Loucy (cell line): ENCODE data around the gene NKX1-1.

Source experiments
- H2AFZ ChIP-seq: fragments of 200-600 bp; sonication (generic); 2 replicates; pipeline ENCODE4 v1.6.0; 2016; ENCODE audit warnings: antibody characterized with exemption, mild to moderate bottlenecking, low read length, moderate library complexity
- H3F3A ChIP-seq: fragments of 200-600 bp; 2 replicates; pipeline ENCODE4 v1.6.0; 2016; ENCODE audit warnings: antibody characterized with exemption, low read depth, mild to moderate bottlenecking
- H3K27me3 ChIP-seq: fragments of 200-600 bp; sonication (generic); 2 replicates; pipeline ENCODE4 v1.6.1; 2014; ENCODE audit warnings: low read length, mild to moderate bottlenecking; ENCODE audit not compliant: insufficient read depth, poor library complexity, severe bottlenecking
- H3K36me3 ChIP-seq: fragments of 200-600 bp; sonication (generic); 2 replicates; pipeline ENCODE4 v1.6.1; 2016; ENCODE audit warnings: low read length; ENCODE audit not compliant: insufficient read depth
- H3K4me1 ChIP-seq: fragments of 200-600 bp; sonication (generic); 2 replicates; pipeline ENCODE4 v1.5.1; 2014; ENCODE audit warnings: low read length, mild to moderate bottlenecking; ENCODE audit not compliant: insufficient read depth, poor library complexity, severe bottlenecking
- H3K4me2 ChIP-seq: fragments of 200-600 bp; sonication (generic); 2 replicates; pipeline ENCODE4 v1.6.0; 2014; ENCODE audit warnings: antibody characterized with exemption, low read length, low read depth, mild to moderate bottlenecking; ENCODE audit not compliant: poor library complexity, severe bottlenecking
- H3K4me3 ChIP-seq: fragments of 200-600 bp; sonication (generic); 2 replicates; pipeline ENCODE4 v1.5.1; 2014; ENCODE audit warnings: low read length, mild to moderate bottlenecking, mixed read lengths; ENCODE audit not compliant: poor library complexity, severe bottlenecking
- H3K79me2 ChIP-seq: fragments of 200-600 bp; sonication (generic); 2 replicates; pipeline ENCODE4 v1.6.1; 2014; ENCODE audit warnings: low read length; ENCODE audit not compliant: insufficient read depth
- H3K9ac ChIP-seq: fragments of 200-600 bp; sonication (generic); 2 replicates; pipeline ENCODE4 v1.6.0; 2014; ENCODE audit warnings: mild to moderate bottlenecking, low read depth, low read length, moderate library complexity; ENCODE audit not compliant: poor library complexity, severe bottlenecking
- H3K9me2 ChIP-seq: fragments of 200-600 bp; sonication (generic); replicated peaks from 2 replicates; pipeline ENCODE4 v1.6.1; 2016; ENCODE audit warnings: low read depth, low read length, mixed read lengths
- H3K9me3 ChIP-seq: fragments of 200-600 bp; sonication (generic); 2 replicates; pipeline ENCODE4 v1.6.1; 2014; ENCODE audit warnings: mild to moderate bottlenecking, antibody characterized with exemption, low read length, low read depth; ENCODE audit not compliant: insufficient read depth
- H4K20me1 ChIP-seq: fragments of 200-600 bp; sonication (generic); 2 replicates; pipeline ENCODE4 v1.6.0; 2014; ENCODE audit warnings: antibody characterized with exemption, low read length, mild to moderate bottlenecking; ENCODE audit not compliant: insufficient read depth, poor library complexity, severe bottlenecking
- EZH2phosphoT487 ChIP-seq: fragments of 200-600 bp; IDR thresholded peaks from 2 replicates; pipeline ENCODE4 v1.6.1; 2018; ENCODE audit warnings: antibody characterized with exemption, mild to moderate bottlenecking, moderate library complexity, borderline replicate concordance
- TF ChIP-seq, protein P1 (sequence below): fragments of 200-600 bp; sonication (generic); conservative IDR thresholded peaks from 2 replicates; pipeline ENCODE4 v1.5.1; 2014; ENCODE audit warnings: mild to moderate bottlenecking, antibody characterized with exemption, low read length

NKX1-1 gene

DNA sequence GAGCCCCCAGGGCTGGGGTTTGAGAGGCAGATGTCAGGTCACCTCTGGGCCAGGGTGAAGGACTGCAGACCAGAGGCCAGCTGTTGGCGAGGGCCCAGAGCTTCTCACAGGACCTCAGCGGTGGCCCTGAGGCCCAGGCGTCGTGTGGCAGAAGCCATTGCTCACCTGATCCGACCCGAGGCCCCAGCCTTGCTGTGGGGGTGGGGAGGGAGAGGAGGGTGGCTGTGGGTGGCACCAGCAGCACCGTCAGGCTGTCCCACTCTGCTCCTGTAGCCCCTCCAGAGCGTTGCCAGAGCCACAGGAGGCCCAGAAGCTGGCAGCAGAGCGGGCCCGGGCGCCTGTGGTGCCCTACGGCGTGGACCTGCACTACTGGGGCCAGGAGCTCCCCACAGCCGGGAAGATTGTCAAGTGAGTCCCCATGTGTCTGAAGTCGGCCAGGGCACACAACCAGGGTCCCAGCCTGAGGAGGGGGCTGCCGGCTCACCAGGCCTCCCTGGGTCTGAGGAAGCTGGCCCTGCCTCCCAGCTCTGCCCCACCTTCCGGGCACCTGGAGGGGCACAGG lies 30.4 kb downstream of the NKX1-1 start:
- Histone ChIP-seq H3K9me2 (no peaks in the 10 kb centered on the region), H3F3A (no peaks in the 10 kb centered on the region), H2AFZ (no peak overlapping the region), H3K4me3 (no peak overlapping the region), H3K9ac (no peak overlapping the region), H3K4me2 (no peak overlapping the region), H3K27me3 (no peaks in the 10 kb centered on the region), H3K9me3 (no peaks in the 10 kb centered on the region), H4K20me1 (no peaks in the 10 kb centered on the region), H3K79me2 (no peaks in the 10 kb centered on the region), H3K36me3 (no peaks in the 10 kb centered on the region; the same call in 1 of the 2 replicates), H3K4me1 (no peaks in the 10 kb centered on the region)
- TF ChIP-seq EZH2phosphoT487, result no peak
- TF ChIP-seq, protein P1, sequence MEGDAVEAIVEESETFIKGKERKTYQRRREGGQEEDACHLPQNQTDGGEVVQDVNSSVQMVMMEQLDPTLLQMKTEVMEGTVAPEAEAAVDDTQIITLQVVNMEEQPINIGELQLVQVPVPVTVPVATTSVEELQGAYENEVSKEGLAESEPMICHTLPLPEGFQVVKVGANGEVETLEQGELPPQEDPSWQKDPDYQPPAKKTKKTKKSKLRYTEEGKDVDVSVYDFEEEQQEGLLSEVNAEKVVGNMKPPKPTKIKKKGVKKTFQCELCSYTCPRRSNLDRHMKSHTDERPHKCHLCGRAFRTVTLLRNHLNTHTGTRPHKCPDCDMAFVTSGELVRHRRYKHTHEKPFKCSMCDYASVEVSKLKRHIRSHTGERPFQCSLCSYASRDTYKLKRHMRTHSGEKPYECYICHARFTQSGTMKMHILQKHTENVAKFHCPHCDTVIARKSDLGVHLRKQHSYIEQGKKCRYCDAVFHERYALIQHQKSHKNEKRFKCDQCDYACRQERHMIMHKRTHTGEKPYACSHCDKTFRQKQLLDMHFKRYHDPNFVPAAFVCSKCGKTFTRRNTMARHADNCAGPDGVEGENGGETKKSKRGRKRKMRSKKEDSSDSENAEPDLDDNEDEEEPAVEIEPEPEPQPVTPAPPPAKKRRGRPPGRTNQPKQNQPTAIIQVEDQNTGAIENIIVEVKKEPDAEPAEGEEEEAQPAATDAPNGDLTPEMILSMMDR, result no peak

DNA sequence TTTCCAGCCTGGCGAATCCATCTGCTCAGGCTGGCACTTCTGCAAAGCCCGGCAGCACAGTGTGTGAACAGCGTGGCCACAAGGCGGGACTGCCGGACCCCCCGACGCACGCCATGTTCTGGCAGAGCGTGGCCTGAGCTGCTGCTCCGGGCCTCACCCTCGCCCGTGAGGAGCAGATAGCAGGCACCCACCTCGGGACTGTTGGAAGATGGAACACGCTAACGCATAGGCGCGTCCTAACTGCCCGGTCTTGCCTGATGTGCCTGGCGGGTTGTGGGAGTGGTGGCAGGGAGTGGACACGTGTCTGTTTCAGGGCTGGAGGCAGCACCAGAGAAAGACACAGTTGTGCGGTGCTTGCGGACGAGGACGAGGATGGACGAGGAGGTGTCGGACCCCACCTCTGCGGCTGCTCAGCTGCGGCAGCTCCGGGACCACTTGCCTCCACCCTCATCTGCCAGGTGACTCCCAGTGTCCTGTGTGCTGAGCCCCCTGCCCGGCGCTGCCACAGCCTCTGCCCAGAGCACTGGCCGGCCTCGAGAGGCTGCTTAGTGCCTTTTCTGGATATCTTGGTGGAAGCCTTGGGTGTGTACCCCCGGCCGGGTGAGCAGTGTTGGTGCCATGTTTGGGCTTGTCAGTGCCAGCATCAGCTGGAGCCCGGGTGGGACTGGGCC lies 31.1 kb downstream of the NKX1-1 start:
- no peaks in the 10 kb centered on the region for H3K9me3 ChIP-seq
- H3K36me3 ChIP-seq, result no peaks in the 10 kb centered on the region; the same call in 1 of the 2 replicates
- H3K4me3 ChIP-seq, result no peak overlapping the region
- no peaks in the 10 kb centered on the region for H3K4me1 ChIP-seq
- H3K9ac ChIP-seq, result no peak overlapping the region
- H3K4me2 ChIP-seq, result no peak overlapping the region
- no peaks in the 10 kb centered on the region for H4K20me1 ChIP-seq
- H3F3A ChIP-seq, result no peaks in the 10 kb centered on the region
- H2AFZ ChIP-seq, result no peak overlapping the region
- H3K27me3 ChIP-seq, result no peaks in the 10 kb centered on the region
- H3K9me2 ChIP-seq, result no peaks in the 10 kb centered on the region
- TF ChIP-seq, protein P1, result no peak
- TF ChIP-seq EZH2phosphoT487, result no peak
- H3K79me2 ChIP-seq, result no peaks in the 10 kb centered on the region

DNA sequence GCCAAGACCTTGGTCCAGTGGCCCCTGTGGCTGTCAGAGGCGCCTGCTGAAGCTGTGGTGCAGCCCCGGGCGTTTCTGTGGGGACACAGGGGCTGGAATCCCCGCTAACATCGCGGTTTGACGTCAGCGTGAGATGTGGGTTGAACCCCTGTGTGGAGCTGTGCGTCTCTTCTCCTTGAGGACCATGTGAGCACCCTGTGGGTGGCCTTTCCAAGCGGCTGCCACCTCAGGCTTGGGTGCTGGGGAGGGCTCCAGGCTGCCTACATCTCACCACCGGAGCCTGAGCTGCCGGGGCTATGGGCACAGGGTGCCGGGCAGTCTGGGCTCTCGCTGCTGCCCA lies 31.6 kb downstream of the NKX1-1 start:
- no peak overlapping the region for H3K4me2 ChIP-seq
- no peaks in the 10 kb centered on the region for H3K27me3 ChIP-seq
- H3K4me3 ChIP-seq, result no peak overlapping the region
- H3K4me1 ChIP-seq, result no peaks in the 10 kb centered on the region
- no peaks in the 10 kb centered on the region for H3K9me2 ChIP-seq
- H3F3A ChIP-seq, result no peaks in the 10 kb centered on the region
- TF ChIP-seq, protein P1, result no peak
- TF ChIP-seq EZH2phosphoT487, result no peak
- H4K20me1 ChIP-seq, result no peaks in the 10 kb centered on the region
- no peaks in the 10 kb centered on the region for H3K9me3 ChIP-seq
- no peak overlapping the region for H3K9ac ChIP-seq
- no peak overlapping the region for H2AFZ ChIP-seq
- no peaks in the 10 kb centered on the region for H3K79me2 ChIP-seq
- no peaks in the 10 kb centered on the region; the same call in 1 of the 2 replicates for H3K36me3 ChIP-seq
